ENCODE results near the gene TBC1D2.

- TF ChIP-seq CTCF (IDR thresholded peaks at IDR 0.05; ENCODE audit: insufficient read depth, low read length): no peak
- no peak for TF ChIP-seq REST (IDR thresholded peaks at IDR 0.05; ENCODE audit: insufficient replicate concordance, low read depth)
Observed at GRCh38 chr9:98255061-98255577, 330 bp downstream of the TBC1D2 start.

Measured in HL-60 (cell line).